HG02981 (cell line): ENCODE results near the gene PRPSAP2.
"Not testable (repeated sequence)": the region's sequence is repeated elsewhere in the genome, so short reads cannot be mapped to it uniquely, and the experiment has no call there.

Experiments
- ATAC-seq: cut with Tn5 transposase; IDR thresholded peaks from one replicate; pipeline ENCODE4 v1.9.1; 2021; ENCODE audit warnings: mild to moderate bottlenecking, moderate library complexity; ENCODE audit not compliant: unreplicated experiment

PRPSAP2 gene

GRCh38 chr17:18888766-18889290 is 30.9 kb downstream of the PRPSAP2 start:
- ATAC-seq: no peak

DNA sequence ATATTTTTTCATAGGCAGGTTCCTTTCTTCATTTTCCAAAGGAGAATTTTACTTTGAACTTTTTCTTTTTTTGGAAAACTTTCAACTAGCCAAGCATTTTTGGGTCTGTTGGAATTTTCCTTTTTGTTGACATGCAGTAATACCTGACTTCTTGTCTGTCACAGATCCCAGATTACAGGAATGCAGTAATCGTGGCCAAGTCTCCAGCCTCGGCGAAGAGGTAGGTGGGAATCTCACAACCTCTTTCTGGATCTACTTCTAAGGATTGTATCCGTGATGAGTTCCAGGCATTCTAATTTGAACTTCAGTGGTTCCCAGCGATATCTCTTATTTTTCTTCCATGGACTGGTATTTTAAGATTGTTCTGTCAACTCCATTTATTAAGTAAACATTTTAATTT is 31.7 kb downstream of the PRPSAP2 start:
- ATAC-seq: no peak

DNA sequence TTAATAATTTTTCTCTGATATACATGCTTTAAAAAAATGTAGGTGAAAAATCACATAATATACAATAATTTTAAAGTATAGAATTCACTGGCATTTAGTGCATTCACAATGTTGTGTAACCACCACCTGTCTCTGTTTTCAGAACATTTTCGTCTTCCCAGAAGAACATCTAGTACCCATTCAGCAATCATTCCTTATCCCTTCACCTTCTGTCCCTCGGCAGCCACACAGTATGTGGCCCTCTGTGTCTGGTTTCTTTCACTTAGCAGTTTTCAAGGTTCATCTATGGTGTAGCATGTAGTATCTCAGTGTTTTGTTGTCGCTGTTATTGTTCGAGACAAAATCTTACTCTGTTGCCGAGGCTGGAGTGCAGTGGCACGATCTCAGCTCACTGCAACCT is 33.6 kb downstream of the PRPSAP2 start:
- ATAC-seq: no peak

GRCh38 chr17:18896146-18896545 is 38.2 kb downstream of the PRPSAP2 start:
- no peak for ATAC-seq

GRCh38 chr17:18896947-18897346 is 39.0 kb downstream of the PRPSAP2 start:
- ATAC-seq: no peak

DNA sequence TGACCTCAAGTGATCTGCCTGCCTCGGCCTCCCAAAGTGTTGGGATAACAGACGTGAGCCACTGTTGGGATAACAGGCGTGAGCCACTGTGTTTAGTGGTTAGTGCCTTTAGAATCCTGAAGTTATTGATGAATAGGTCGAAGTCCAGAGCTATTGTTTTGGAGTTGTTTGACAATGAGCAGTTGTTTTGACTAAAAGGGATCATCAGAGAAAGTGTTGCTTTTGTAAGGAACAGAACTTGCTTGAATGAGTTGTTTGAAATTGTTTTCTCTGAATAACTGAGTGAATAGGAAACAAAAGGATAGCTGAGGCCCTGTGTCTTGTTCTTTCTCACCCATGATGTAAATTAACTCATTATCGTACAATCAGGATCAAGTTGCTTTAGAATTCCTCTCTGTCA is 46.6 kb downstream of the PRPSAP2 start:
- ATAC-seq: no peak

GRCh38 chr17:18905226-18905625 is 47.3 kb downstream of the PRPSAP2 start:
- no peak for ATAC-seq

DNA sequence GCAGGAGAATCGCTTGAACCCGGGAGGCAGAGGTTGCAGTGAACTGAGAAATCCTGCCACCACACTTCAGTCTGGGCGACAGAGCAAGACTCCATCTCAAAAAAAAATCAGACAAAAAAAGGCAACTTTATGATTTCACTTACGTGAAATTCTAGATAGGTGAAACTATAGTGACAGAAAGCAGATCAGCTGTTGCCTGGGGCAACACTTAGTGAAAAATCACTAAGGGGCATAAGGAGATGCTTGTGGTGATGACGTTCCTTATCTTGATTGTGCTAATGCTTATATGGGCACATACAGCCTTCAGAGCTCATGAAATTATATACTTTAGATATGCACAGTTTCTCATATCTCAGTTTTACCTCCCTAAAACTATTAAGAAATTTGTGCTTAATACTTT is 52.4 kb downstream of the PRPSAP2 start:
- no peak for ATAC-seq

DNA sequence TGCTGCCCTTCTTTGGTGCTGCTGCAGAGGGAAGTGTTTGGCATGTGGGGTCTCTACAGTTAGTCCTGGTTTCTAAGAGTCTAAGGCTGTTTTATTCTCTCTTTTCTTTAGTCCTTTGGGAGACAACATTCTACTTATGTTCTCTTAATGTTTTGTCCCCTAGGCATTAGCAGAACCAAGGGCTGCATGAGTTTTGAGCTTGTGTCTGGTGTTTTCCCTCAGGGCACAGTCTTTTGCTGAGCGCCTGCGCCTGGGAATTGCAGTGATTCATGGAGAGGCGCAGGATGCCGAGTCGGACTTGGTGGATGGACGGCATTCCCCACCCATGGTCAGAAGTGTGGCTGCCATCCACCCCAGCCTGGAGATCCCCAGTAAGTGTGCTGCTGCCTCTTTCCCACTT is 53.0 kb downstream of the PRPSAP2 start:
- no peak for ATAC-seq

- no peak for ATAC-seq
Observed at GRCh38 chr17:18916816-18917500, 59.0 kb downstream of the PRPSAP2 start.

DNA sequence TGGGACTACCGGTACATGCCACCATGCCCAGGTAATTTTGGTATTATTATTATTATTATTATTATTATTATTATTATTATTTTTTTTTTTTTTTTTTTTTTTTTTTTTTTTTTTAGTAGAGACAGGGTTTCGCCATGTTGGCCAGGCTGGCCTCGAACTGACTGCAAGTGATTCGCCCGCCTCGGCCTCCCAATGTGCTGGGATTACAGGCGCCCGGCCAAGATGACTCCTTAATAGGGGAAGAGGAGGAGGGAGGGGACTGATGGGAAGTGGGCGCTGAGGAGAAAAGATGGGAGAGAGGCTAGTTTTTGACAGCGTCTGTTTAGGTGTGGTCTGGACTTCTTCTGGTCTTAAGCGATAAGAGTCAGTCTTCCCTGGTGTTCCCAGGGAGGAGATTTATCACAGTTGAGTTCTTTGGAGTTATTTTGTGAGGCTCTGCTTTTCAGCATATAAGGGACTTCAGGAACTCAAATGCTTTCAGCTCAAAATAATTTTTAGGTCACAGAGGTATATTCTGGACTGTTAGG is 59.6 kb downstream of the PRPSAP2 start:
- no peak for ATAC-seq

- no peak for ATAC-seq
Observed at GRCh38 chr17:18919963-18920362, 62.0 kb downstream of the PRPSAP2 start.

- ATAC-seq: no peak
Observed at GRCh38 chr17:18920911-18921441, 63.0 kb downstream of the PRPSAP2 start.

GRCh38 chr17:18921485-18921884 is 63.6 kb downstream of the PRPSAP2 start:
- peak; percentile 6 for ATAC-seq

- ATAC-seq: peak; percentile 71
Observed at GRCh38 chr17:18921912-18922451, 64.1 kb downstream of the PRPSAP2 start.

DNA sequence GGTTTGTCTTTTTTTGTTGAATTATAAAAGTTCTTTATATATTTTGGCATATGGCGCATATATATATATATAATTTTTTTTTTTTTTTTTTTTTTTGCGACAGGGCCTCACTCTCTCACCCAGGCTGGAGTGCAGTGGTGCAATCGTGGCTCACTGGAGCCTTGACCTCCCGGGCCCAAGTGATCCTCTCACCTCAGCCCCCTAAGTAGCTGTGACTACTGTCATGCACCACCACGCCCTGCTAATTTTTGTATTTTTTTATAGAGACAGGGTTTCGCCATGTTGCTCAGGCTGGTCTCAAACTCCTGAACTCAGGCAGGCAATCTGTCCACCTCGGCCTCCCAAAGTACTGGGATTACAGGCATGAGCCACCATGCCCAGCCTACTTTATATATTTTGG is 64.7 kb downstream of the PRPSAP2 start:
- ATAC-seq: not testable (repeated sequence)

DNA sequence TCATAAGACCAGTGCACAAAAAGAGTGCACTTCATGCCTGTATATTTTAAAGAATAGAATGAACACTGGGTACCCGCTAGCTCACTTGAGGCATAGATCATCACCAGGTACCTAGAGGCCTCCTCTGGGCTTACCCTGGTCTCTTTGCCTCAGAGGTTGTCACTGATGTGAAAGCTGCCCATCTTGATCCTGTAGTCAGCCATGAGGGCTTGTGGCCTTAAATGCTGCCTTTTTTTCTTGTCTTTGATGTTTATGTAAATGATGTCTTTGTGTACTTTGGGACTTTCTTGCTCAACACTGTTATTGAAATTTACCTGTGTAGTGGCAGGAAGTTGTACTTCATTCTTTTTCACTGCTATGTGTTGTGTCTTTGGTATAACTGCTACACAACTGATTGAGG is 67.3 kb downstream of the PRPSAP2 start:
- no peak for ATAC-seq

GRCh38 chr17:18928628-18929125 is 70.7 kb downstream of the PRPSAP2 start:
- no peak for ATAC-seq

- ATAC-seq: no peak
Observed at GRCh38 chr17:18932360-18933055, 74.6 kb downstream of the PRPSAP2 start.

DNA sequence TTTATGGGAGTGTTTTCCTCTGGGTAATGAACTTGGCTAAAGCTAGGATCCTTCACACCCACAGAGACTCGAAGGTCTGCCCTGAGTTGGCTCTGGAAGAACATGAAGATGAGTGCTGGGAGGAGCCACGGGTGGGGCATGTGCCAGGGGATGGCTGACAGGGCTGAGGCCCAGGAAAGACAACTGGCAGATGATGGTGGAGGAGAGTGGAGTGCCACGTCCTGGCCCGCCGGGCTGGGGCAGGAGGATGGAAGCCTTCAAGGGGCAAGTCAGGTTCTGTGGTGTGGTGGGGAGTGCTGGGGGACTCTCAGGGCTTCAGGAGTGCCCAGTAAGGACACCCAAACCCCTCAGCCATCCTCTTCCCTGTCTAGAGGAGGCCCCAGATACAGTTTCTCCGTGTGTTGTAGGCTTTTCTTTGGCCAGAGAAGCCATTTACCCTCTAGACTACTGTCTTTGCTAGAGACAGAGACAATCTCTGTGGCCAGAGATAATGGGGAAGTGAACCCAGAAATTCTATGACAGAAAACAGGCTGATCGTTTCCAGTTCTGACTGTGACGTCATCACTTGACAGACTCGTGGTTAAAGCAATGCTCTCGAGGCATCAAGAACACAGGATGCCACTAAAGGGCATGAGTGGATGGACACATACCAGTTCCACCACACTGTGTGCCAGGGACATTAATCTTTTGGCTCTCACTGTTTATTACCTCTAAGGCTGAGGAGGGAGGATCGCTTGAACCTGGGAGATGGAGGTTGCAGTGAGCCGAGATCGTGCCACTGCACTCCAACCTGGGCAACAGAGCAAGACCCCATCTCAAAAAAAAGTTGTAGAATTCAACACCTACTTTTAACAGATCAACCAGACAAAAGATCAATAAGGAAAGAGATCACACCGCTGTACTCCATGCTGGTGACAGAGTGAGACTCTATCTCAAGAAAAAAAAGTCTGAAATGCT is 75.4 kb downstream of the PRPSAP2 start:
- no peak for ATAC-seq
